ENCODE results near the gene ICAM3.

The ICAM3 gene

DNA sequence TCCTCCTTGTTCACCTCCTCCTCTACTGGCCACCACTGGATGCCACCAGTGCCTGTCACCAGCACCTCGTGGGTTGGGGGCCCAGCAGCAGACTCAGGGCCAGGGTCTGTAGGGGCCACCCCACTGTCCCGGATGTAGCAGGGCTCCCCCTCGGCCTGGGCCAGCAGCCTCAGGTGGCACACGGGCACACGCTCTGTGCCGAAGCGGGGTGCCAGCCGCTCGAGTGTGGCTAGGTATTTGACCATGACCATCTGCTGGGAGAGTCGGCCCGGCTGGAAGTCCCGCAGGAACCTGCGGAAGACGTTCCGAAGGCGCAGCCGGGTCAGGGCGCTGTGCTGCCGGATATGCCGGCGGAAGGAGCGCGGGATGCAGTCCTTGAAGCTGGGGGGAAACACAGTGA is 26.1 kb upstream of the ICAM3 start:
- H3F3A ChIP-seq (ENCODE audit: control insufficient read depth, insufficient read depth) = no peaks in the 10 kb centered on the region
- H3K27ac ChIP-seq (ENCODE audit: low read depth, low read length) = no peak overlapping the region
- H3K9me2 ChIP-seq (replicated peaks; ENCODE audit: control insufficient read depth, low read length) = no peaks in the 10 kb centered on the region
- H3K4me1 ChIP-seq (ENCODE audit: control insufficient read depth, low read length) = no peaks in the 10 kb centered on the region
- no peaks in the 10 kb centered on the region for H4K20me1 ChIP-seq (ENCODE audit: control insufficient read depth, insufficient read depth, low read depth, low read length)
- H3K27me3 ChIP-seq (ENCODE audit: control insufficient read depth, low read length) = no peaks in the 10 kb centered on the region
- H3K36me3 ChIP-seq (ENCODE audit: control insufficient read depth, low read length) = peaks cover 70% of the 10 kb centered on the region
- H3K9me3 ChIP-seq (ENCODE audit: control insufficient read depth, insufficient read depth, low read length) = no peaks in the 10 kb centered on the region
- no peaks in the 10 kb centered on the region for H3K79me2 ChIP-seq (ENCODE audit: control insufficient read depth, low read length)
- no peak overlapping the region for H3K4me3 ChIP-seq (ENCODE audit: low read length)
- TF ChIP-seq, protein P1, sequence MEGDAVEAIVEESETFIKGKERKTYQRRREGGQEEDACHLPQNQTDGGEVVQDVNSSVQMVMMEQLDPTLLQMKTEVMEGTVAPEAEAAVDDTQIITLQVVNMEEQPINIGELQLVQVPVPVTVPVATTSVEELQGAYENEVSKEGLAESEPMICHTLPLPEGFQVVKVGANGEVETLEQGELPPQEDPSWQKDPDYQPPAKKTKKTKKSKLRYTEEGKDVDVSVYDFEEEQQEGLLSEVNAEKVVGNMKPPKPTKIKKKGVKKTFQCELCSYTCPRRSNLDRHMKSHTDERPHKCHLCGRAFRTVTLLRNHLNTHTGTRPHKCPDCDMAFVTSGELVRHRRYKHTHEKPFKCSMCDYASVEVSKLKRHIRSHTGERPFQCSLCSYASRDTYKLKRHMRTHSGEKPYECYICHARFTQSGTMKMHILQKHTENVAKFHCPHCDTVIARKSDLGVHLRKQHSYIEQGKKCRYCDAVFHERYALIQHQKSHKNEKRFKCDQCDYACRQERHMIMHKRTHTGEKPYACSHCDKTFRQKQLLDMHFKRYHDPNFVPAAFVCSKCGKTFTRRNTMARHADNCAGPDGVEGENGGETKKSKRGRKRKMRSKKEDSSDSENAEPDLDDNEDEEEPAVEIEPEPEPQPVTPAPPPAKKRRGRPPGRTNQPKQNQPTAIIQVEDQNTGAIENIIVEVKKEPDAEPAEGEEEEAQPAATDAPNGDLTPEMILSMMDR (IDR thresholded peaks at IDR 0.05; ENCODE audit: low read depth, low read length, poor library complexity, severe bottlenecking) = no peak
- TF ChIP-seq EZH2phosphoT487 (IDR thresholded peaks at IDR 0.05; ENCODE audit: borderline replicate concordance, low read length) = no peak
- no peak overlapping the region for H3K4me2 ChIP-seq (ENCODE audit: low read length)

DNA sequence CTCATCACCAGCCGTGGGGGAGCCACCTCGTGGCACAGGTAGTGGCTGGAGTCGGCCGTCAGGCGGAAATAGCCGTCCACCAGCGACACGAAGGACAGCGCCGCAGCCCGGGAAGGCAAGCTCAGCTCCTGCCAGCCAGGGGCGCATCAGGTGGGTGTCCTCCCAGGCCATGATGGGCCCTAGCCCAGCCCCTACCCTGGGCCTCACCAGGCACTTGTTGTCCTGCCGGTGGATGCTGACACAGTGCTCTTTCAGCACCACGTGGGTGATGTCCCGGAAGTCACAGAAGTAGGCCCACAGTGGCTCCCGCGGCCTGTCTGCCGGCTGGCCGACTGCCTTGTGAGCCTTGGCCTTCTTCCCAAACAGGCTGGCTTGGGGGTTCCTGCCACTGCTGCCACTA is 25.2 kb upstream of the ICAM3 start:
- H3K27me3 ChIP-seq (ENCODE audit: control insufficient read depth, low read length) = no peaks in the 10 kb centered on the region
- no peaks in the 10 kb centered on the region for H4K20me1 ChIP-seq (ENCODE audit: control insufficient read depth, insufficient read depth, low read depth, low read length)
- H3K27ac ChIP-seq (ENCODE audit: low read depth, low read length) = no peak overlapping the region
- H3K4me1 ChIP-seq (ENCODE audit: control insufficient read depth, low read length) = no peaks in the 10 kb centered on the region
- TF ChIP-seq, protein P1 (IDR thresholded peaks at IDR 0.05; ENCODE audit: low read depth, low read length, poor library complexity, severe bottlenecking) = no peak
- no peak for TF ChIP-seq EZH2phosphoT487 (IDR thresholded peaks at IDR 0.05; ENCODE audit: borderline replicate concordance, low read length)
- H3K36me3 ChIP-seq (ENCODE audit: control insufficient read depth, low read length) = peaks cover 70% of the 10 kb centered on the region
- no peaks in the 10 kb centered on the region for H3F3A ChIP-seq (ENCODE audit: control insufficient read depth, insufficient read depth)
- no peaks in the 10 kb centered on the region for H3K79me2 ChIP-seq (ENCODE audit: control insufficient read depth, low read length)
- no peak overlapping the region for H3K4me2 ChIP-seq (ENCODE audit: low read length)
- no peak overlapping the region for H3K4me3 ChIP-seq (ENCODE audit: low read length)
- H3K9me2 ChIP-seq (replicated peaks; ENCODE audit: control insufficient read depth, low read length) = no peaks in the 10 kb centered on the region
- H3K9me3 ChIP-seq (ENCODE audit: control insufficient read depth, insufficient read depth, low read length) = no peaks in the 10 kb centered on the region

DNA sequence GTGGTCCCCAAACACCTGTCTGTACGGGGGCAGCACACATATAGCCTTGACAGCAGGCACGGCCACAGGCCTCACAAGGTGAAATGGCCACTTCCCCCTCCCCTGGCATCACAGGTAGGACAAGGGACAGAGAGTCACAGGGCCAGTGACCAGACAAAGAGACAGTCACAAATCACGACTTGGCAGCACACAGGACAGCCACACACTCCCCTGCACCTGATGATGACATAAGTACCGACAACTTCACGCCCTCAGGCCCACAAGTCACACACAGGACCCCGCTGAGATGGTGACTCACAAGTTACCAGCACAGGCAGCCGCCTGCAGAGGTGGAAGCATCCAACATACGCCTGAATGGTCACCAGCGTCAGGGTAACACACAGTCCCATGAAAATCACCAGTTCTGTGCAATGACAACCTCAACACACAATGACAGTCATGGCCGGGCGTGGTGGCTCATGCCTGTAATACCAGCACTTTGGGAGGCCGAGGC is 24.4 kb upstream of the ICAM3 start:
- Histone ChIP-seq H3K4me1 (ENCODE audit: control insufficient read depth, low read length) (no peaks in the 10 kb centered on the region), H3K9me3 (ENCODE audit: control insufficient read depth, insufficient read depth, low read length) (no peaks in the 10 kb centered on the region), H3K27me3 (ENCODE audit: control insufficient read depth, low read length) (no peaks in the 10 kb centered on the region), H3K79me2 (ENCODE audit: control insufficient read depth, low read length) (no peaks in the 10 kb centered on the region), H3F3A (ENCODE audit: control insufficient read depth, insufficient read depth) (no peaks in the 10 kb centered on the region), H3K4me3 (ENCODE audit: low read length) (no peak overlapping the region), H3K4me2 (ENCODE audit: low read length) (no peak overlapping the region), H3K36me3 (ENCODE audit: control insufficient read depth, low read length) (peaks cover 69% of the 10 kb centered on the region), H4K20me1 (ENCODE audit: control insufficient read depth, insufficient read depth, low read depth, low read length) (no peaks in the 10 kb centered on the region), H3K27ac (ENCODE audit: low read depth, low read length) (no peak overlapping the region), H3K9me2 (replicated peaks; ENCODE audit: control insufficient read depth, low read length) (no peaks in the 10 kb centered on the region)
- TF ChIP-seq, protein P1 (IDR thresholded peaks at IDR 0.05; ENCODE audit: low read depth, low read length, poor library complexity, severe bottlenecking) = no peak
- TF ChIP-seq EZH2phosphoT487 (IDR thresholded peaks at IDR 0.05; ENCODE audit: borderline replicate concordance, low read length) = no peak
